ENCODE data around the gene CPA2.

DNA sequence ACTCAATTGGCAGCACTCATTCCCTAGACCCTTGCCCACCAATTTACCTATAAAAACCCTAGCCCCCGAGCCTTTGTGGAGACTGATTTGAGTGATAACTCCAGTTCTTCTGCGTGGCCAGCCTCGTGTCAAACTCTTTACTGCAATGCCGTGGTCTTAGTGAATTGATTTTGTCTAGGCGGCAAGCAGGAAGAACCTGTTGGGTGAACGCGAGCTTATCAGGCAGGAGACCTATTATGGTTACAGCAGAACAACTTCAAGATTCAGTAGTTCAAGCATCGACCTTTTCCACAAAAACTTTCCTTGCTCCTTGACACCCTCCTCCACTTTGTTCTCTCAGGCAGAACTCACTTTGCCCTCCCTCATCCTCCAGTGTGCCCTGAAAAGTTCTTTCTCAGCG lies 46.8 kb upstream of the CPA2 start:
- TF ChIP-seq SUZ12 (IDR thresholded peaks at IDR 0.05; ENCODE audit: extremely low read depth, insufficient read depth, insufficient read length) (no peak), ZNF274 (IDR thresholded peaks at IDR 0.05; ENCODE audit: low read depth, low read length) (no peak), YY1 (IDR thresholded peaks at IDR 0.05; ENCODE audit: insufficient read depth, insufficient read length) (no peak)
